ENCODE data around the gene ZRANB3. TPM values are rescaled to one million over a fixed set of nuclear protein-coding genes. Genes with fewer than 3 reads are reported as not detected.
"Not testable (repeated sequence)": the region's sequence is repeated elsewhere in the genome, so short reads cannot be mapped to it uniquely, and the experiment has no call there.

ZRANB3 gene
- total and polyA plus RNA-seq, 2 experiments from 2014 or later: 10.5 to 16.8 TPM

DNA sequence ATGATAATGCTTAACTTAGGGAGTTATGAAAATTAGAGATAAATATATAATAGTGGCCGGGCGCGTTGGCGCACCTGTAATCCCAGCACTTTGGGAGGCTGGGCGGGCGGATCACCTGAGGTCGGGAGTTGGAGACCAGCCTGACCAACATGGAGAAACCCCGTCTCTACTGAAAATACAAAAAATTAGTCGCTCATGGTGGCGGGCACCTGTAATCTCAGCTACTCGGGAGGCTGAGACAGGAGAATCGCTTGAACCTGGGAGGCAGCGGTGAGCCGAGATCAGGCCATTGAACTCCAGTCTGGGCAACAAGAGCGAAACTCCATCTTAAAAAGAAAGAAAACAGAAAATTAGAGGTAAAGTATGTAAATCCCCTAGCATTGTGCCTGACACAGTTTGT lies 2.5 kb upstream of the ZRANB3 start:
- H3K27ac Mint-ChIP-seq; H3K4me1 Mint-ChIP-seq; H3K27me3 Mint-ChIP-seq (ENCODE audit: insufficient read depth, low read depth, poor library complexity); H3K9me2 ChIP-seq (ENCODE audit: insufficient read depth); H2AFZ ChIP-seq; H3K4me1 ChIP-seq (ENCODE audit: insufficient read depth); H3F3A ChIP-seq (replicated peaks; ENCODE audit: low read depth); ATAC-seq; H3K27me3 ChIP-seq (ENCODE audit: insufficient read depth); DNase-seq (ENCODE audit: low spot score); H3K27ac ChIP-seq (ENCODE audit: low read depth); H3K4me3 Mint-ChIP-seq; H3K36me3 ChIP-seq (ENCODE audit: insufficient read depth); H3K4me3 ChIP-seq: not testable (repeated sequence)
- peaks cover 80% of the 10 kb centered on the region for H3K79me2 ChIP-seq (replicated peaks; ENCODE audit: insufficient read depth)
- Mint-ChIP-seq H3K36me3 (ENCODE audit: low read depth) (peaks cover 29% of the 10 kb centered on the region), H3K9me3 (peaks cover 17% of the 10 kb centered on the region; the same call in 2 of the 3 replicates)
- H3K4me2 ChIP-seq: peak overlapping the region; percentile 90; the same call in 1 of the 2 replicates
- peaks cover 12% of the 10 kb centered on the region for H4K20me1 ChIP-seq (replicated peaks; ENCODE audit: insufficient read depth)

DNA sequence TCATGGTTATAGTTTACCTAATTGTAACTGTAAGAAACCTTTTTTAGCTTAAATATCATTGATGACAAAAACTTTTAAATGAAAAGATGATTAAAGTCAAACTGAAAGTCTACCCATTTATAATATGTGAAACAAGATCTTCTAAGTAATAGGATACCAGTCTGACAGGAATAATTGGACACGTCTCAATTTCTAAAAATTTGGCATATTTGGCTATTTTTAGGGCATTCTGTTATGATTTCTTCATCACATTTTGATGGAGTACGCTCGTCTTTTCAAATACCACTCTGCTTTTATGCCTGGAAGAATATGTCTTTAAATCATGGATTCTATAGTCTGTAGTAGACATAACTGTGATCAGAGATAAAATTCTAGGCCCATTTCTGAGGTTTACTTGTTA lies 1.6 kb upstream of the ZRANB3 start:
- Mint-ChIP-seq H3K27me3 (ENCODE audit: insufficient read depth, low read depth, poor library complexity) (peaks cover 4% of the 10 kb centered on the region), H3K36me3 (ENCODE audit: low read depth) (peaks cover 24% of the 10 kb centered on the region), H3K4me1 (peaks cover 5% of the 10 kb centered on the region; the same call in 2 of the 3 replicates), H3K27ac (no peak overlapping the region), H3K4me3 (no peak overlapping the region; the same call in 2 of the 3 replicates), H3K9me3 (peaks cover 13% of the 10 kb centered on the region; the same call in 2 of the 3 replicates)
- H3K9me2 ChIP-seq (ENCODE audit: insufficient read depth): no peaks in the 10 kb centered on the region
- H3K79me2 ChIP-seq (replicated peaks; ENCODE audit: insufficient read depth): peaks cover 80% of the 10 kb centered on the region
- no peaks in the 10 kb centered on the region for H3K27me3 ChIP-seq (ENCODE audit: insufficient read depth)
- H3K36me3 ChIP-seq (ENCODE audit: insufficient read depth): no peaks in the 10 kb centered on the region
- H3K4me1 ChIP-seq (ENCODE audit: insufficient read depth): 0 out of 2 replicates have a peak, but pooled peaks cover 7% of the 10 kb centered on the region
- DNase-seq (ENCODE audit: low spot score) (no peak), ATAC-seq (no peak)
- H3K4me2 ChIP-seq: peak overlapping the region; percentile 90
- H3K4me3 ChIP-seq: peak overlapping the region; percentile 72
- no peak overlapping the region for H3K27ac ChIP-seq (ENCODE audit: low read depth)
- H2AFZ ChIP-seq: no peak overlapping the region
- no peaks in the 10 kb centered on the region for H3F3A ChIP-seq (replicated peaks; ENCODE audit: low read depth)
- TF ChIP-seq EZH2phosphoT487 (IDR thresholded peaks at IDR 0.05; ENCODE audit: unreplicated experiment): no peak
- no peak for TF ChIP-seq JUNB (IDR thresholded peaks at IDR 0.05; ENCODE audit: unreplicated experiment)
- no peak for TF ChIP-seq ZNF331 (CRISPR knock-in tag; IDR thresholded peaks at IDR 0.05; ENCODE audit: low read depth)
- no peak for TF ChIP-seq STAT1 (IDR thresholded peaks at IDR 0.05; ENCODE audit: unreplicated experiment)
- TF ChIP-seq, protein P1, sequence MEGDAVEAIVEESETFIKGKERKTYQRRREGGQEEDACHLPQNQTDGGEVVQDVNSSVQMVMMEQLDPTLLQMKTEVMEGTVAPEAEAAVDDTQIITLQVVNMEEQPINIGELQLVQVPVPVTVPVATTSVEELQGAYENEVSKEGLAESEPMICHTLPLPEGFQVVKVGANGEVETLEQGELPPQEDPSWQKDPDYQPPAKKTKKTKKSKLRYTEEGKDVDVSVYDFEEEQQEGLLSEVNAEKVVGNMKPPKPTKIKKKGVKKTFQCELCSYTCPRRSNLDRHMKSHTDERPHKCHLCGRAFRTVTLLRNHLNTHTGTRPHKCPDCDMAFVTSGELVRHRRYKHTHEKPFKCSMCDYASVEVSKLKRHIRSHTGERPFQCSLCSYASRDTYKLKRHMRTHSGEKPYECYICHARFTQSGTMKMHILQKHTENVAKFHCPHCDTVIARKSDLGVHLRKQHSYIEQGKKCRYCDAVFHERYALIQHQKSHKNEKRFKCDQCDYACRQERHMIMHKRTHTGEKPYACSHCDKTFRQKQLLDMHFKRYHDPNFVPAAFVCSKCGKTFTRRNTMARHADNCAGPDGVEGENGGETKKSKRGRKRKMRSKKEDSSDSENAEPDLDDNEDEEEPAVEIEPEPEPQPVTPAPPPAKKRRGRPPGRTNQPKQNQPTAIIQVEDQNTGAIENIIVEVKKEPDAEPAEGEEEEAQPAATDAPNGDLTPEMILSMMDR (conservative IDR thresholded peaks at IDR 0.05; ENCODE audit: low read depth in 2 of 2): no peak
- no peak for TF ChIP-seq POLR2AphosphoS5 (IDR thresholded peaks at IDR 0.05; ENCODE audit: low read depth)
- TF ChIP-seq EZH2 (IDR thresholded peaks at IDR 0.05; ENCODE audit: low read depth, unreplicated experiment): no peak
- no peak for TF ChIP-seq NANOG (IDR thresholded peaks at IDR 0.05; ENCODE audit: borderline replicate concordance)
- no peak for TF ChIP-seq CREB1 (CRISPR knock-in tag; IDR thresholded peaks at IDR 0.05; ENCODE audit: low read depth)
- TF ChIP-seq ZNF114 (CRISPR knock-in tag; IDR thresholded peaks at IDR 0.05): no peak
- H4K20me1 ChIP-seq (replicated peaks; ENCODE audit: insufficient read depth): peaks cover 3% of the 10 kb centered on the region

All from GM23338 (cell line).